HG02938 (cell line): ENCODE measurements around the gene GRAP.
"Not testable (repeated sequence)": the region's sequence is repeated elsewhere in the genome, so short reads cannot be mapped to it uniquely, and the experiment has no call there.

ENCODE experiments used
- ATAC-seq: cut with Tn5 transposase; IDR thresholded peaks from one replicate; pipeline ENCODE4 v1.9.1; 2021; ENCODE audit warnings: mild to moderate bottlenecking, moderate library complexity; ENCODE audit not compliant: unreplicated experiment

The GRAP gene

DNA sequence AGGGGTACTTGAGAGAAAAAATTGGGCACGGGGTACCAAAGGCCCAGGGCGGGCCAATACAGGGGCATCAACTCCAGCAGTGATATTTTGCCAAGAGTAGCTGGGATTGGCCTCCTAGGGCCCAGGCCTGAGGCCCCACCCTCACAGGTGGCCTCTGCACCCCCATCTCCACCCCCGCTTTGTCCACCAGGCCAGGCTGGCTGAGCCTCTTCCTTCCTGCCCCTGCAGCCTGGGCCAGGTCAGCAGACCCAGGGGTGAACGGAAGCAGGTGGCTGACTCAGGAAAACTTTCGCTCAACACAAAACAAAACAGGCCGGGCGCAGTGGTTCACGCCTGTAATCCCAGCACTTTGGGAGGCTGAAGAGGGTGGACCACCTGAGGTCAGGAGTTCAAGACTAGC is 3.7 kb downstream of the GRAP start:
- ATAC-seq = not testable (repeated sequence)

DNA sequence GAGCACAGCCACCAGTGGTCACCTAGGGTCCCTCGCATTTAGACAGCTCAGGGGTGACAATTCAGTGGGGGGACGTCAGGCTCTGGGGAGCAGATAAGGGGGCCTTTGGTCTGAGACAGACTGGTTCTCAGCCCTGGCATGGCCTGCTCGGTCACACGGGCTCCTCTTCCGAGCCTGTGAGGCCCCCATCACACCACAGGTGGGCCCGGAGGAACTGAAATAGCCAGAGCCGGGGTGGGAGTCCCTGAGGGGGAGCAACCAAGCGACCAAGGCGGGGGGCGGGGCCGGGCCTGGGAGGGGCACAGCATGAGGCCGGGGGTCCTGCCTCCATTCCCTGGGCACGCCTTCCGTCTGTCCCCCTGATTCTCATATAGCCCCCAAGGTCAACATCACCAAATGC is 4.4 kb downstream of the GRAP start:
- not testable (repeated sequence) for ATAC-seq

DNA sequence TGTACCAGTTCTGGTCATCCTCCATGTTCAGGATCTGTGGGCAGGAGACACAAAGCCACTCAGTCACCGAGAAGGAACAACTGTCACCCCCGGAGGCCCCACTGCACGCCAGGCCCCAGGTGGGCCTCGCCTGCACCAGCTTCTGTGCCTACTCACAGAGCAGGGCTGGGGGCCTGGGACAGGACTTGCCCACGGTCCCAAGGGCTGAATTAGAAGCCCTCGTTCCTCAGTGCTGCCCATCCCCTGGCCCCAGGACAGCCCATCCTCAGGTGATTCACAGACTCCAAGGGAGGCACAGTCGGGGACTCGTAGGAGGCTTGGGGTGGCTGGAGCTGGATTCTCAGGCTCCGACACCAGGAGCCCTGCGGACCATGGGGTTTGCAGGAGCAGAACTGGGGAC is 4.9 kb downstream of the GRAP start:
- ATAC-seq = not testable (repeated sequence)

DNA sequence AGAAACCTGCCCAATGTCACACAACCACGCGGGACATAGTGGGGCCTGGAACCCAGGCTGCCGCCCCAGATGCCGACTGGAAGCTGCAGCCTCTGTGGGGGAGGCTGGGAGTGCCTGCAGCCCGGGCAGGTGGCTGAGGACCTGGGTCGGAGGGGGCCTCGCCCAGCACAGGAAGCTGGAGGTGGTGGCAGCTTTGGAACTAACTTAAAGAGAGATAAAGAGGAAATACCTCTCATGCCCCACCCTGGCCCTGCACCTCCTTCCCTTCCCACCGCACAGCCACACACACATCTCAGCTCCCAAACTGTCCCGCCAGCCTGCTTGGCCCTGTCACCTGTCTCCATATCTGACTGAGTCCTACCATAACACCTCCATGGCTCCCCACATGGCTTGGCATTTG is 6.4 kb downstream of the GRAP start:
- ATAC-seq = not testable (repeated sequence)

DNA sequence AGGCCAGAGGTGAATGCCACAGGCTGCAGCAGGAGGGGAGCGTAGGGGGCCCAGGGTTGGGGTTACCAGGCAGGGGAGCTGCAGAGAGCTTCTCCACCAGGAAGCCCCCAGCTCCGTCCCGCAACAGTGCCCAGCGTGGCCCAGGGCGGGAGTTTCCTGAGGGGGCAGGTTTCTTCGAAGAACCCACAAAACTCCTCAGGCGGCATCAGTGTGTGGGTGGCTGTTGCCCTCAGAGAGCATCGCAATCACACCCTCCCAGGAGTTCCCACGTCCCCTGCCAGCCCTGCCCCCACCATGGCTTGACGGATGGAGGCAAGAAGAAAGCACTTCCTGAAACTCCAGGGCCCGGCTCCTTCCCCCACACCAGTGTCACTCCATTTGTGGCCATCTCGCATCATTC is 8.0 kb downstream of the GRAP start:
- ATAC-seq = not testable (repeated sequence)

DNA sequence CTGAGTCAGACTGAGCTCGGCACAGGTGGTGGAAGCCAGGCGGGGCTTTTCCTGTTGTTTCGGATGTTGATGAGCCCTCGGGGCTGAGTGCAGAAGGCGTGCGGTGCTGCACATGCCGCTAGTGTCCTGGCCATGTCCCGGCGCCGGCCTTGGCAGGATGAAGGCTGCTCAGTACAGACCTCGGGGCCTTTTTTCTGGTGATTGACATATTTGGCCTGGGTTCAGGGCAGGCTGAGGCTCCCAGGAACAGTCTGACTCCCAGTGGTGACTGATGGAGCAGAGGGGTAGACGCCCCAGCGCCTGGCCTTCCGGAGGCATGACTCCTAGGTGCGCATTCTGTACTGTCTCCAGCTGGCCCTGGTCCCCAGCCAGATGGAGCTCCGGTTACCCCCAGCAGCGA is 8.8 kb downstream of the GRAP start:
- not testable (repeated sequence) for ATAC-seq

DNA sequence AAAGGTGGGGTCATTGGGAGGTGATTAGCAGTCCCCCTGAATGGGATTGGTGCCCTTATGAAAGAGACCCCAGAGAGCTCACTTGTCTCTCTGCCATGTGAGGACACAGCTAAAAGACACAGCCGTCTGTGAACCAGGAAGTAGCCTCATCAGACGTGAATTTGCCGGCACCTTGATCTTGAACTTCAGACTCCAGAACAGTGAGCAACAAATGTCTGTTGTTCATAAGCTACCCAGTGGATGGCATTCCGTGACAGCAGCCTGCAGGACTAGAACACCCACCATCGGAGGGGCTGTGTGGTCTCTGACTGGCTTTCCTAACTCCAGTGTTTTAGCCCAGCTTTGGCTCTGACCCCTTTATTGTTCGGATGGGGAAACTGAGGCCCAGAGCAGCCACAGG is 9.2 kb downstream of the GRAP start:
- not testable (repeated sequence) for ATAC-seq

DNA sequence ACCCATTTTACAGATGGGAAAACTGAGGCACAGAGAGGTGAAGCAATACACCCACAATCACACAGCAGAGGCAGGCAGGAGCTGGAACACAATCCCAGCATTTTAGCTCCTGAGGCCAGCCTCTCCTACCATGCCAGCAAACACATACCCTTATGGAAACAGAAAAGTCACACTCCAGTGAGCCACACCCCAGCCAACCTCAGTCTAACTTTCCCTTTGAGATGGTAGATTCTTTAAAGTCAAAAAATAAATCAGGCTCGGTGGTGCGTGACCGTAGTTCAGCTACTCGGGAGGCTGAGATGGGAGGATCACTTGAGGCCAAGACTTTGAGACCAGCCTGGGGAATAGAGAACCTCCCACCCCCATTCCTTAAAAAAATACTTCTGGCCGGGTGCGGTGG is 10.6 kb downstream of the GRAP start:
- ATAC-seq = not testable (repeated sequence)

DNA sequence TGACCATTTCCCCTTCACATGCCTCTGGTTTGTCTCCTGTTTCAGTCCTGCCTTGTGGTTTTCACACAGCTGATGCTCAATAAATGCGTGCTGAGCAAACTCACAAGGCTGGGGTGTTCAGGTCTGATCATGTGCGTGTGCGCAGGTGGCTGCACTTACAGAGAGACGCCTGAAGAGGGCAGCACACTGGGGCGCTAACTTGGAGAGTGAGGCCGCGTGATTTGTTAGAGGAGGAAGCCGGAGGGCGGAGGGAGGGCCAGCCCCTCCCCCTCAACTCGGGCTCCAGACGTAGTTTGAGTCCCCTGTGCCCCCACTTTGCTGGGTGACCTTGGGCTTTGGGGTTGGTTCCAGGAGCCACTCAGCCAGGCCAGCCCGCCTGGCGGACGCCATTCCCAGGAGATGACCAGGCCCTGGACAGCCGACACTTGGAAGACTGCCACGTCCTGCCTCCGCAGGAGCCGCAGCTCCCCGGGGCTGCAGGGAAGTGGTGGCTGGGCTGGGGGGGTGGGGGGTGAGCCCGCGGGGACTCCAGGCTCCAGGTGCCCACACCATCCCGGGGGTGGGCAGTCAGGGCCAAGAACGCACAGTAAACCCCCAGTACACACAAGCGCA is 14.3 kb downstream of the GRAP start:
- not testable (repeated sequence) for ATAC-seq

DNA sequence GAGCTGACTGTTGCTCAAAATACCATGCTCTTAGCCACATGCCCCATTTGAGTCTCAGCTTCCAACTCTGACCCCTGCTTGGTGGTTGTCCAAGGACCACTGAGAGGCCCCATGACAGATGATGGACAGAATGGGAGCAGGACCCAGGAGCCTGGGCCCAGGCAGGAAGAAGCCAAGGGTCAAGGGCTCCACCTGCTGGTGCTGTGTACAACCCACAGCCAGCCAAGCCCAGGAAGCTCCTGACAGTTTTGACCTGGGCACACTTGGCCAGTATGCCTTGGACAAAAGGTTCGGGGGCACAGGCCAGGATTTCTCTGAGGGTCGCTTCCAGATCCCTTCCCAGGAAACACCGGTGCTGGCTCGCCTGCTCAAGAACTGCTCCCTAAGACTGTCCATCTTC is 15.0 kb downstream of the GRAP start:
- ATAC-seq = not testable (repeated sequence)

DNA sequence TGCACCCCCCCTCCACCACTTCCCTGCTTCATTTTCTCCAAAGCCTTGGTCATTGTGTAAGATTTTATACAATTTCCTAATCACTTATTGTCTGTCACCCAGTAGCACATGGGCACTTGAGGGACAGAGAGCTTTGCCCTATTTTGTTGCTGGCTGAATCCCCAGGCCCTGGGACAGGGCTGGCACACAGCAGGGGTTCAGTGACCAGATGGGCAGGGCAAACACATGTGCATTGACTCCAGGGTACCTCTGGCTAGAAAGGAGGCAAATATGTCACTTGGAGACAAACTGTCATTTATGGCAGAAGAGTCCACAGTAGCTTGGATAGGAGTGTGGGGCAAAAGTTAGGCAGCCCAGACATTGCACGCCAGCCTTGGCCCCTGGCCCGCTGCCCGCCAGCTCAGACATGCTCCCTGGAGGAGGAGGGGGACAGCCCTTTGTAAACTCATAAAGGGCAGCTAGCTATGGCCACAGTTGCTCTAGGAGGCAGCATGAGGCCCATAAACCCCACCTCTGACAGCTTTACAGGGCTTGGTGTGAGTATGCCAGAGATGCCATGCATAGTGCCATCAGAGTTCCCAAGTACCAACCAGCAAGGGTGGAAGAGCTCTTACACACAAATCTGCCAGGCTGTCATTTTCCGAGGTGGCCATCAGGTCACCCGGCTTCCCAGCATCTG is 15.8 kb downstream of the GRAP start:
- ATAC-seq = not testable (repeated sequence)

DNA sequence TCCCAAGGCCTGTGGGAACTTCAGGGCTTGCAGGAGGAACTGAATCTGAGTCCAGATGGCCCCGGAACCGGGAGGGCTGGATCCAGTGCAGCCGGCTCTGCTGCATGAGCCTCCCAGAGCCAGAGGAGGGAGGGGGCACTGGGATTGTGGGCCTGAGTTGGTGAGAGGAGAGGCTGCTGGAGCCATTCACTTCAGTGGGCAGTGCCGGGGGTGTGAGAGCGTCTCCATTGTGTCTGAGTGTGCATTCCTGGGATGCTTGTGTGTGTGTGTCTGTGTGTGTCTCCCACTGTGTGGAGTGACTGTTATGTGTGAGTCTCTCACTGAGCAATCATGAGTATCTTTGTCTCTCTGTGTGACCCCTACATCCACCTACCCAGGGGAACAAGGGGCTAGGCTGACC is 17.0 kb downstream of the GRAP start:
- not testable (repeated sequence) for ATAC-seq

DNA sequence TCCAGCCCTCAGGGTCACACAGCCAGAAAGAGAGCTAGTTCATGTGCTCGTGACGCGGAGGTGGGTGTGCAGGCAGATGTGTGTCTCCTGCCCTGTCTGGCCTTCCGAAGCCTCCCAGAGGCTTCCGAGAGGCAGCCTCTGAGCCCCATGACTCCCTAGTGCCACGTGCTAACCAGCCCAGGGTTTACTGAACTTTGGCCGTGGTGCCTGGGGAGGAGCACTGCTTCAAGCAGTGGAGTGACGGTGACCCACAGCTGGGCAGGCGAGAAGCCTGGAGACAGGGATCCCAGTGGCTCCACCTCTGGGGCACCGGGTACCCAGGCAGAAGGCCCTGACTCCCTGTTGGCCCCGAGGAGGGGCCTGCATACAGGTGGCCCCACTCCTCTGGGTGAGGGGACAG is 18.1 kb downstream of the GRAP start:
- ATAC-seq = not testable (repeated sequence)

DNA sequence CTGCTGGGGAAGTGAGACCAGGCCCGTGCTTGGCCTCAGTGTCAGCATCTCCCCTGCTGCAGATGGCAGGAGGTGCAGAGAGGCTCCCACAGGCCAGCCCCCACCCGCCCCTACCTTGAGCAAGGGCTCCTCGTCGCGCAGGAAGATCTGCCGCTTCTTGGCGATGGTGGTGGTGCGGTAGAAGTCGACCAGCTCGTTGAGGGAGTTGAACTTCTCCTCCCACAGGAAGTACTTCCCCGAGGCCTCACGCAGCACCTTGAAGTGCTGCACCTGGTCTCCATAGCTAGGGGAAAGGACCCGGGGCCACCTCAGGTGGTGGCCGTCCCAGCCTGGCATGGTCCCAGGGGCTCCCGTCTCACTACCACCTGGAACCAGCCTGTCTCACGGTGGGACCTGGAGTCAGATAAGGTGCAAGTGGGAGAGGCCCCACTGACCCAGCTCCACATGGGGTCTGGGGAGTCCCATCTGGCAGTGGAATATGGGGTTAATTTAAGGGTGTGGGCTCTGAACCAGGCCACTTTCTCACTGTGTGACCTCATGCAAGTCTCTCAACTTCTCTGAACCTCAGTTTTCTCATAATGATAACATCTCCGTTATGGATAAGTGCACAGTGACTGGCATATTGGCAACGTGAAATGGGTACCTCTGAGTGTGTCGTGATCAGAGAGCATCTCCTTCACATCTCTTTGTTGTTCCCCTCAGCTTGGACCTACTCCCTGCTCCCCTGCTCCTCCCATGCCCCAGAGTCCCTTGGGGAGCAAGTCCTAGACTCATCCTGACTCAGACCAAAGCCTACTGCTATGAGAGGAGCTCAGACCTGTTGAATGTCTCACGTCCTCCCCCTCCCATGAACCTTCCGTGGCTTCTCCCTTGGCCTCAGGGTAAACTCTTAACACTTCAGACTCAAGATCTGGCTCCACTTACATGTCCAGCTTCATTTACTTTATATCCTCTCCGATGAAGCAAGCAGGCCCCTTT is 22.4 kb downstream of the GRAP start:
- no peak for ATAC-seq

DNA sequence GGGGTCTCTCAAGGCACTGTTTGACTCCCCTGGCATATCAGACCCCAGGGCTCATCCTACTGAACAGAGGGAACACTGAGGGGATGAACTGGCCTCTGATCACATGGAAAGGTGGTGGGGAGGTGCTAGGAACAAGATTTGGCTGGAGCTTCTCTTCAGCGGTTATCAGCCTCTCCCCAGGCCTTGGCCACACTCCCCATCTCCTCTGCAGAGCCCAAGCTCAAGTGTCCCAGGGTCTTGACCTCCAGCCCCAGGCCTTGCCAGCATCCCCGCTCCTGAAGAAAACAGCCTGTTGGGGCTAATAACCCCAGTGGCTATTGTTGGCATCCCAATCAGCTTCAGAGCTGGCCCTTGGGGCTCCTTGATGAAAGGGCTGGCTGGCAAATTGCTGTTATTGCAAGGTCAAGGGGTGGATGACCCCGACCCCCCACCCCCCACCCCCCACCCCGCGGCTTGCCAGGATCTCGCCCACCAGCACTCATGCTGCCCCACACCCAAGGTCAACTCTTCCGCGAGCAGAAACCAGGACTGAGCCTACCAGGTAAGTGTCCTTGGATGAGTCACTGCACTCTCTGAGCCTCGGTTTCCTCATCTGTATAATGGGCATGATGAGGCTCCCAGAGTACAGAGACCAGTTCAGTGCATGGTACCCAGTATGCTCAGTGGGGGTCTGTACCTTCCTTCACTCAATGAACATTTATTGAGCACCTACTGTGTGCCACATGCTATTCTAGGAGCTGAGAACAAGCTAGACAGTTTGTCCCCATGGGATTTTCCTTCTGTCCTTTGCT is 23.4 kb downstream of the GRAP start:
- ATAC-seq = no peak

DNA sequence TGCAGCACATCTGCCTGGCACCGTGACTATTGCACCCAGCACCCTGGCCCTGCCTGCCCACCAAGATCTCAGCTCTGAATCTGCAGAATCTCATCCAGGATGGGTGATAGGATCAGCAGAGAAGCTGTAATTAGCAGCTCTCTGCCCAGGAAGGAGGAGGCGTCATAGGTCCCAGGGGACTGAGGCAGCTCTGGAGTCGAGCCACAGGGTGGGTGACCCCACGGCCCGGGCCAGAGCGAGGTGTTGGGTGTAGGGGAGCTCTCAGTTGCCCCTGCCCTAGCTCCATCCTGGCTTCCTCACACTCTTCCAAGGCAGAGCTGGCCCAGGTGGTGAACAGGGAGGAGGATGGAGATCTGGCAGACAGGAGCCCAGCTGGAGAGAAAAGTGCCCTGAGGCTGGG is 24.0 kb downstream of the GRAP start:
- no peak for ATAC-seq

DNA sequence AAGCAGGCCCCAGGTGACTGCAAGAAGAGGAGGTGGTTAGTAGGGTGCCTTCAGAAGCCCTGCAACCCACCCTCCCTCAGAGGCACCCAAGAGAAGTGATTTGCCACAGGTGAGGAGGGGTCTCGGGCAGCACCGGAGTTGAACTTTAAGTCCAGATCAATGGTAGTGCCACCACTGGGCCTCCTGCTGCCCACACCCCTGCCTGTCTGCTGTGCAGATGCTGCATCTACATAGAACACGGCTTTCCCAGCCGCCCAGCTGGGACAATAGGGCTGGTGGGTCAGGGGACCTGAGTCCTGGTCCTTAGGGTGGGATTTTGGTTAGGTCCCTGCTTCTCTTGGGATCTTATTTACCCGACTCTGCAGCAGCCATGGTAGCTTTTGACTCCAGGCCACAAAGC is 24.6 kb downstream of the GRAP start:
- no peak for ATAC-seq

DNA sequence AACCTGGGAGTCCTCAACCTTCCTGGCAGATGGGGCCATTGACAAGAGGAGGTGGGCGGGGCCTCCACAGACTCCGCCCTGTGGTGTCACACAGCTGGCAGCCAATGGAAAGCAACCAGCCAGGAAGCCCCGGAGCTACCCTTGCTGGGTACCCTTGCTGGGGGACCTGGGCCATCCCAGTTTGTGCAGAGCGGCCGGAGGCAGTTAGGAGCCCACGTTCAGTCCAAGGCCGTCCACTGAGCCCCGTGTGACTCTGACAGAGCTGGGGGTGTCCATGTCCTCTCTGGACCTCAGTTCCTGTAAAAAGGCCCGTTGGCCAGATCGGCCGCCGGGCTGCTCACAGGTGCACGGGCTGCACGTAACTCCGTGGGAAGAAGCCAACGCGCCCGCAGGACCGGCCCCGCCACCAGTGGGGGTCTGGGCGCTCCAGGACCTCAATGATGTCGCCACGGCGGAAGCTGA is 25.1 kb downstream of the GRAP start:
- no peak for ATAC-seq

DNA sequence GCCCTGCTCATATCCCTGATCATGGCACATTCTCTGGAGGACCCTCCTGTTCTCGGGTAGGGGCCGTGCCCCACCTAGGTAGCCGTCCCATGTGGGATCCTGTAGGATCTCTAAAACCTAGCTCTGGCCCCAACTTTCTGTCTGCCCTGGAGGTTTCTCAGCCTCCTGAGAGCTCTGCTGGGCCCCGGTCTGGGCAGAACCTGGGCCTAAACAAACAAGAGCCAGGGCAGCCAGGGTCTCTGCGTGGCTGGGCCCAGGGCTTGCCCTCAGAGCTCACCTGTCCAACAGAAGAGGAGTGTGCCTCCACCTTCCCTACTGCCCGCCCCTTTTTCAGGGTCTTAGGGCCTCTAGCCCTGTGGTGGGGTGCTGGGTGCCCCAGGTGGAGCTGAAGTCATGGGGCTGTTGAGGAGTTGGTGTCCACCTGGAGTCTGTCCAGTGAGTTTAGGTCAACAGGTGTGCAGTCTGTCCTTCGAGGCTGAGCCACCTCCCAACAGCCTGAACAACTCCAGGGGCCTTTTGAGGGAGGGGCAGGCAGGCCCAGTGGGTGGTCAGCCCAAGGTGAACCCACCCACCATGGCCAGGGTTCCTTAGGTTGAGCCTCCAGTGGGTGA is 25.6 kb downstream of the GRAP start:
- ATAC-seq = not testable (repeated sequence)

DNA sequence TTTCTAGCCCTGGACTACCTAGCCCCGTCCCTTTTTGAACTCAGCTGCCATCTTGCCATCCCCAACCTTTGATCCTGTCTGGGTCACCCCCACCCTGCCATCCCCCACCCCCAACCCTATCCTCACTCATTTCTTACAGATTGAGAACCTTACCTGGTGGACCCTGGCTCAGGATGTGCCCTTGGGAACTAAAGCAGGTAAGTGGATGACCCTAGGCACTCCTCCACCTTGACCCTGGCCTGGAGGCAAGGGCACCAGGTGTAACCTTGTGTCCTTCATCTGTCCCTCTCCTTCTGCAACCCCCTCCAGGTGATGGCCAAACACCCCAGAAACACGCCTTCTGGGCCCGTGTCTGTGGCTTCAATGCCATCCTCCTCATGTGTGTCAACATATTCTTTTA is 26.7 kb downstream of the GRAP start:
- ATAC-seq = no peak
